IMR-90 (cell line): ENCODE data around the gene KCNQ5. TPM values are rescaled to one million over a fixed set of nuclear protein-coding genes. Genes with fewer than 3 reads are reported as not detected.

Source experiments
- ATAC-seq: fragments of 200-7000 bp; cut with Tn5 transposase; 2 replicates; pipeline ENCODE4 v1.9.1; 2020; ENCODE audit warnings: low read depth, mild to moderate bottlenecking, moderate library complexity
- BruUV-seq: library from RNA; stranded (reverse); fragments of 400-500 nt; replicated peaks from 2 replicates; lab custom pipeline; 2021; lab: Mats Ljungman, UMichigan
- CTCF ChIA-PET: fragments of 300-600 bp; formaldehyde crosslinking; extraction: SDS; loops from one replicate; lab custom pipeline; 2021; ENCODE audit warnings: antibody characterized with exemption; lab: Yijun Ruan, JAX
- POLR2A ChIA-PET: fragments of 300-600 bp; sonication (Branson Sonifier 250); formaldehyde crosslinking; loops from one replicate; lab custom pipeline; 2022; ENCODE audit warnings: antibody characterized with exemption; ENCODE audit not compliant: unreplicated experiment; lab: Charles Lee
- DNase-seq: peaks from one replicate; pipeline ENCODE4 v3.0.0; 2013
- H2AFZ ChIP-seq: replicated peaks from 2 replicates; pipeline ENCODE3; 2013; ENCODE audit warnings: low read length, mild to moderate bottlenecking; ENCODE audit not compliant: poor library complexity
- H2AK5ac ChIP-seq: 2 replicates; pipeline ENCODE4 v1.6.1; 2013; ENCODE audit warnings: low read depth, low read length, inconsistent platforms
- H2AK9ac ChIP-seq: replicated peaks from 2 replicates; pipeline ENCODE3; 2013; ENCODE audit warnings: mild to moderate bottlenecking, low read depth, low read length, moderate library complexity; ENCODE audit not compliant: poor library complexity
- H2BK120ac ChIP-seq: 2 replicates; pipeline ENCODE4 v1.6.1; 2013; ENCODE audit warnings: low read depth, low read length, inconsistent platforms
- H2BK15ac ChIP-seq: 3 replicates; pipeline ENCODE4 v1.6.1; 2013; ENCODE audit warnings: low read depth, low read length, inconsistent platforms
- H2BK20ac ChIP-seq: 2 replicates; pipeline ENCODE4 v1.6.1; 2013; ENCODE audit warnings: low read depth, mild to moderate bottlenecking, inconsistent platforms, low read length, moderate library complexity
- H2BK5ac ChIP-seq: 2 replicates; pipeline ENCODE4 v1.6.1; 2013; ENCODE audit warnings: mild to moderate bottlenecking, low read depth, low read length, inconsistent platforms; ENCODE audit not compliant: poor library complexity, severe bottlenecking
- H3K14ac ChIP-seq: replicated peaks from 2 replicates; pipeline ENCODE4 v1.6.1; 2013; ENCODE audit warnings: low read depth, low read length, inconsistent platforms
- H3K18ac ChIP-seq: 2 replicates; pipeline ENCODE4 v1.6.1; 2013; ENCODE audit warnings: low read depth, low read length, control low read depth
- H3K23ac ChIP-seq: 2 replicates; pipeline ENCODE4 v1.6.1; 2013; ENCODE audit warnings: low read depth, low read length, inconsistent platforms
- H3K27ac ChIP-seq: 2 replicates; pipeline ENCODE4 v1.5.1; 2013; ENCODE audit warnings: mild to moderate bottlenecking, control low read depth, low read length; ENCODE audit not compliant: insufficient read depth
- H3K27me3 ChIP-seq: 2 replicates; pipeline ENCODE4 v1.6.1; 2013; ENCODE audit warnings: low read length; ENCODE audit not compliant: control insufficient read depth, insufficient read depth
- H3K36me3 ChIP-seq: 2 replicates; pipeline ENCODE4 v1.6.1; 2013; ENCODE audit warnings: low read length, mixed read lengths; ENCODE audit not compliant: control insufficient read depth, insufficient read depth
- H3K4ac ChIP-seq: 2 replicates; pipeline ENCODE4 v1.6.1; 2013; ENCODE audit warnings: low read depth, low read length, inconsistent platforms
- H3K4me1 ChIP-seq: 2 replicates; pipeline ENCODE4 v1.6.1; 2013; ENCODE audit warnings: low read length, mixed read lengths; ENCODE audit not compliant: control insufficient read depth, insufficient read depth
- H3K4me2 ChIP-seq: 2 replicates; pipeline ENCODE4 v1.6.1; 2013; ENCODE audit warnings: low read depth, mild to moderate bottlenecking, control low read depth, low read length, moderate library complexity
- H3K4me3 ChIP-seq: 2 replicates; pipeline ENCODE4 v1.5.1; 2013; ENCODE audit warnings: low read depth, mild to moderate bottlenecking, control low read depth, low read length, moderate library complexity; ENCODE audit not compliant: insufficient read depth
- H3K56ac ChIP-seq: 2 replicates; pipeline ENCODE4 v1.6.1; 2013; ENCODE audit warnings: low read length, inconsistent platforms; ENCODE audit not compliant: insufficient read depth; ENCODE audit errors: extremely low read depth
- H3K79me1 ChIP-seq, 2 experiments: 2 replicates each; pipeline ENCODE4 v1.6.1; 2013; ENCODE audit warnings: low read length in 2 of 2, inconsistent platforms in 1 of 2, low read depth in 1 of 2
- H3K9ac ChIP-seq: 2 replicates; pipeline ENCODE4 v1.6.1; 2013; ENCODE audit warnings: low read depth, low read length, control low read depth
- H3K9me1 ChIP-seq: 2 replicates; pipeline ENCODE4 v1.6.1; 2013; ENCODE audit warnings: low read length, inconsistent platforms; ENCODE audit not compliant: insufficient read depth
- H3K9me3 ChIP-seq: 2 replicates; pipeline ENCODE4 v1.6.1; 2013; ENCODE audit warnings: low read length; ENCODE audit not compliant: control insufficient read depth, insufficient read depth
- H4K20me1 ChIP-seq: 2 replicates; pipeline ENCODE4 v1.6.1; 2013; ENCODE audit warnings: low read length, inconsistent platforms; ENCODE audit not compliant: insufficient read depth
- H4K5ac ChIP-seq: 2 replicates; pipeline ENCODE4 v1.6.1; 2013; ENCODE audit warnings: mild to moderate bottlenecking, low read depth, low read length, control low read depth
- H4K8ac ChIP-seq, 2 experiments: 2 replicates each; pipeline ENCODE4 v1.6.1; 2013; ENCODE audit warnings: low read depth in 2 of 2, low read length in 2 of 2, control low read depth in 1 of 2, inconsistent platforms in 1 of 2
- H4K91ac ChIP-seq: 2 replicates; pipeline ENCODE4 v1.6.1; 2013; ENCODE audit warnings: low read depth, low read length, inconsistent platforms; ENCODE audit not compliant: insufficient read depth
- BHLHE40 ChIP-seq: fragments of 150-350 bp; IDR thresholded peaks from 2 replicates; pipeline ENCODE4 v1.6.1; 2016; ENCODE audit warnings: mild to moderate bottlenecking, low read depth, low read length
- CEBPB ChIP-seq: IDR thresholded peaks from 2 replicates; pipeline ENCODE4 v1.6.1; 2012; ENCODE audit warnings: low read depth, low read length, improper control_type of control experiment
- CTCF ChIP-seq: conservative IDR thresholded peaks from 2 replicates; pipeline ENCODE4 v1.5.1; 2012; ENCODE audit warnings: mild to moderate bottlenecking, low read depth, low read length, improper control_type of control experiment
- ELK1 ChIP-seq: fragments of 150-350 bp; IDR thresholded peaks from 2 replicates; pipeline ENCODE4 v1.6.1; 2016; ENCODE audit warnings: low read depth, mild to moderate bottlenecking, low read length, moderate library complexity, borderline replicate concordance
- MAFK ChIP-seq: IDR thresholded peaks from 2 replicates; pipeline ENCODE4 v1.6.1; 2012; ENCODE audit warnings: low read depth, low read length, improper control_type of control experiment
- MAZ ChIP-seq: IDR thresholded peaks from 2 replicates; pipeline ENCODE4 v1.6.1; 2012; ENCODE audit warnings: low read depth, mild to moderate bottlenecking, low read length, improper control_type of control experiment, moderate library complexity, borderline replicate concordance
- RAD21 ChIP-seq: IDR thresholded peaks from 2 replicates; pipeline ENCODE4 v1.6.1; 2012; ENCODE audit warnings: low read length, improper control_type of control experiment
- RCOR1 ChIP-seq: IDR thresholded peaks from 2 replicates; pipeline ENCODE4 v1.6.1; 2012; ENCODE audit warnings: mild to moderate bottlenecking, low read length, improper control_type of control experiment; ENCODE audit not compliant: insufficient replicate concordance
- RFX5 ChIP-seq: IDR thresholded peaks from 2 replicates; pipeline ENCODE4 v1.8.0; 2012; ENCODE audit warnings: low read depth, mild to moderate bottlenecking, low read length, moderate library complexity
- WGBS, 2 experiments: methylation state at CpG; one replicate each; pipeline versions ENCODE4 v1.1.5 to v1.1.7; 2013; ENCODE audit warnings: missing lambda C conversion rate in 2 of 2; ENCODE audit not compliant: insufficient read length in 1 of 2; ENCODE audit errors: extremely low coverage in 2 of 2; 5-methylcytosine and 5-hydroxymethylcytosine counted together
- dilution Hi-C: fragments of 300-500 bp; cut with HindIII; formaldehyde crosslinking; loops from one replicate; pipeline ENCODE4 v1.14.3; 2018; ENCODE audit warnings: low sequenced_read_pairs; ENCODE audit not compliant: unreplicated experiment
- in situ Hi-C: fragments of 300-500 bp; cut with MboI; formaldehyde crosslinking; loops from 3 replicates; pipeline ENCODE4 v1.14.3; 2019; ENCODE audit warnings: low sequenced_read_pairs, inconsistent platforms, mixed read lengths
- intact Hi-C: fragments of 100-400 bp; cut with micrococcal nuclease; formaldehyde crosslinking; loops from 2 replicates; pipeline ENCODE4 v1.10.0; 2022
- polyA plus RNA-seq, 3 experiments: library from polyadenylated mRNA; depleted of rRNA; stranded (reverse); fragments of >200 nt; gene quantifications; 2 replicates each; pipeline ENCODE4 v1.2.3, GENCODE V29; 2012; ENCODE audit warnings: low replicate concordance in 1 of 3
- total RNA-seq: library from RNA; depleted of rRNA; stranded (reverse); fragments of >200 nt; gene quantifications from 2 replicates; pipeline ENCODE4 v1.2.3, GENCODE V29; 2012

KCNQ5 gene
- total and polyA plus RNA-seq, 2 of the 4 experiments (the other 2 are of a cell fraction) = 0.75 to 1.3 TPM

DNA sequence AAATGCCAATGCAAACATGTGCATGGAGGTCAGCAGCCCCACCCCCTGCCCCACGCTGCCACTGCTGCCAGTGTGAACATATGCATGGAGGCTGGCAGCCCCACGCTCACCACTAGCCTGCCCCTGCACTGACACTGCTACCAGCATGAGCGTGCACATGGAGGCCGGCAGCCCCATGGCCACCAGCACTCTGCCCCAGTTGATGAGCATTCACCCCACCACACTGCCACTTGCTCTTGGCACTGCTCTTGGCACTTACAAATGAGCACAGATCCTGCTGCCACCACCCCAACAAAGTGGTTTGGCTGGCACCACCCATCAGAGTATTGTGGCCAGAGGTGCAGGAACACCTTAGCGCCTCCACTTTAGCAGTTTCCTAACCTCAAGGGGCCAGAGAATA is 429.3 kb downstream of the KCNQ5 start:
- Histone ChIP-seq H3K9me1 (no peaks in the 10 kb centered on the region), H4K20me1 (no peaks in the 10 kb centered on the region), H3K9me3 (no peaks in the 10 kb centered on the region), H3K56ac (no peak overlapping the region), H3K23ac (no peak overlapping the region), H3K79me1 (no peaks in the 10 kb centered on the region), H2BK20ac (no peak overlapping the region), H3K14ac (no peak overlapping the region), H2BK15ac (no peak overlapping the region), H3K4me1 (no peaks in the 10 kb centered on the region), H2BK120ac (no peak overlapping the region), H3K4me3 (no peak overlapping the region), H2BK5ac (no peak overlapping the region), H4K5ac (no peak overlapping the region), H4K91ac (no peak overlapping the region), H3K27me3 (no peaks in the 10 kb centered on the region), H2AFZ (no peak overlapping the region), H2AK9ac (no peak overlapping the region), H2AK5ac (no peak overlapping the region), H3K9ac (no peak overlapping the region), H4K8ac (no peak overlapping the region), H3K18ac (no peak overlapping the region), H3K27ac (no peak overlapping the region), H3K4me2 (no peak overlapping the region), H3K4ac (no peak overlapping the region), H3K36me3 (no peaks in the 10 kb centered on the region)
- ATAC-seq (no peak), DNase-seq (no peak)
- TF ChIP-seq RCOR1 = no peak
- no peak for TF ChIP-seq CEBPB
- TF ChIP-seq RFX5 = no peak
- TF ChIP-seq MAZ = no peak
- TF ChIP-seq MAFK = no peak
- TF ChIP-seq BHLHE40 = no peak
- TF ChIP-seq RAD21 = no peak
- TF ChIP-seq ELK1 = no peak
- TF ChIP-seq CTCF = no peak
- ChIA-PET POLR2A (no interaction called here), CTCF (no interaction called here)
- WGBS, 2 experiments = no CpG with 5 or more reads among the region's 5 CpGs
- BruUV-seq = no TSS peak
- dilution Hi-C loops (no loop called here), in situ Hi-C loops (no loop called here), intact Hi-C loops (no loop called here)
